ENCODE data around the gene CGNL1.
A peak's percentile ranks its signal among the peaks of the same experiment; 100 is the strongest.

Gene CGNL1

GRCh38 chr15:57373882-57374276 is 2.4 kb upstream of the CGNL1 start:
- Histone ChIP-seq H2AFZ (ENCODE audit: low read length) (no peak overlapping the region), H3K9ac (ENCODE audit: low read depth, low read length, poor library complexity) (no peak overlapping the region), H3K27me3 (ENCODE audit: control insufficient read depth in 3 of 3, insufficient read depth in 3 of 3, low read depth in 1 of 3, low read length in 3 of 3) (peaks cover 0 to 37% (median 0%) of the 10 kb centered on the region in 3 experiments), H2BK12ac (ENCODE audit: low read length) (no peak overlapping the region), H3K14ac (ENCODE audit: low read length) (no peak overlapping the region), H3K27ac (replicated peaks; ENCODE audit: low read length) (no peak overlapping the region), H2BK120ac (ENCODE audit: low read depth, low read length) (no peak overlapping the region), H3K4me2 (ENCODE audit: insufficient read depth, low read length, poor library complexity, severe bottlenecking) (no peak overlapping the region), H4K8ac (ENCODE audit: low read depth, low read length) (no peak overlapping the region), H2AK5ac (ENCODE audit: low read depth, low read length) (no peak overlapping the region), H3K4me1 (ENCODE audit: control insufficient read depth in 2 of 2, insufficient read depth in 1 of 2, low read depth in 1 of 2, low read length in 2 of 2) (peaks cover 2 to 5% of the 10 kb centered on the region in 2 donors), H3K9me3 (replicated peaks in 1 of 2; ENCODE audit: control insufficient read depth in 2 of 2, insufficient read depth in 1 of 2, low read depth in 1 of 2, low read length in 2 of 2) (no peaks in the 10 kb centered on the region), H3K23ac (ENCODE audit: low read depth, low read length, poor library complexity) (no peak overlapping the region), H2BK5ac (ENCODE audit: low read length) (no peak overlapping the region), H3K79me1 (ENCODE audit: low read depth, low read length) (no peaks in the 10 kb centered on the region), H3K36me3 (replicated peaks in 1 of 2; ENCODE audit: control insufficient read depth in 2 of 2, insufficient read depth in 2 of 2, low read length in 2 of 2) (no peaks in the 10 kb centered on the region), H4K91ac (ENCODE audit: low read depth, low read length, poor library complexity) (no peak overlapping the region), H3K18ac (ENCODE audit: low read length) (no peak overlapping the region), H3K4ac (ENCODE audit: low read length) (no peak overlapping the region), H3K4me3 (ENCODE audit: low read length in 2 of 2) (no peak overlapping the region), H2BK15ac (ENCODE audit: low read length) (no peak overlapping the region)
- no CpG with 5 or more reads among the region's 1 CpG for WGBS, 2 donors (ENCODE audit: extremely low coverage in 2 of 2, insufficient read length in 2 of 2, insufficient replicate concordance in 1 of 2)
- DNase-seq (ENCODE audit: low spot score), result no peak

GRCh38 chr15:57376696-57377477 is 582 bp downstream of the CGNL1 start:
- peak; percentile 31 for DNase-seq (ENCODE audit: low spot score)
- peak overlapping the region; percentile 94 for H3K18ac ChIP-seq (ENCODE audit: low read length)
- no peaks in the 10 kb centered on the region for H3K79me1 ChIP-seq (ENCODE audit: low read depth, low read length)
- H3K9ac ChIP-seq (ENCODE audit: low read depth, low read length, poor library complexity), result peak overlapping the region; percentile 83
- no peaks in the 10 kb centered on the region for H3K9me3 ChIP-seq (replicated peaks in 1 of 2; ENCODE audit: control insufficient read depth in 2 of 2, insufficient read depth in 1 of 2, low read depth in 1 of 2, low read length in 2 of 2)
- H3K14ac ChIP-seq (ENCODE audit: low read length), result no peak overlapping the region
- no peak overlapping the region for H2BK5ac ChIP-seq (ENCODE audit: low read length)
- no peak overlapping the region for H3K23ac ChIP-seq (ENCODE audit: low read depth, low read length, poor library complexity)
- no peak overlapping the region for H2AK5ac ChIP-seq (ENCODE audit: low read depth, low read length)
- peak overlapping the region; percentile 57 to 77 for H3K4me3 ChIP-seq (ENCODE audit: low read length in 2 of 2)
- no peak overlapping the region for H3K4ac ChIP-seq (ENCODE audit: low read length)
- no peak overlapping the region for H4K91ac ChIP-seq (ENCODE audit: low read depth, low read length, poor library complexity)
- H4K8ac ChIP-seq (ENCODE audit: low read depth, low read length), result no peak overlapping the region
- peak overlapping the region; percentile 96 for H2AFZ ChIP-seq (ENCODE audit: low read length)
- H3K4me1 ChIP-seq (ENCODE audit: control insufficient read depth in 2 of 2, insufficient read depth in 1 of 2, low read depth in 1 of 2, low read length in 2 of 2), result peaks cover 2 to 5% of the 10 kb centered on the region in 2 donors
- H3K27ac ChIP-seq (replicated peaks; ENCODE audit: low read length), result no peak overlapping the region
- H3K27me3 ChIP-seq (ENCODE audit: control insufficient read depth in 3 of 3, insufficient read depth in 3 of 3, low read depth in 1 of 3, low read length in 3 of 3), result peaks cover 0 to 31% (median 0%) of the 10 kb centered on the region in 3 experiments
- peak overlapping the region; percentile 56 for H2BK15ac ChIP-seq (ENCODE audit: low read length)
- no peak overlapping the region for H2BK120ac ChIP-seq (ENCODE audit: low read depth, low read length)
- H3K4me2 ChIP-seq (ENCODE audit: insufficient read depth, low read length, poor library complexity, severe bottlenecking), result peak overlapping the region; percentile 80
- no peaks in the 10 kb centered on the region for H3K36me3 ChIP-seq (replicated peaks in 1 of 2; ENCODE audit: control insufficient read depth in 2 of 2, insufficient read depth in 2 of 2, low read length in 2 of 2)
- no CpG with 5 or more reads among the region's 48 CpGs for WGBS, 2 donors (ENCODE audit: extremely low coverage in 2 of 2, insufficient read length in 2 of 2, insufficient replicate concordance in 1 of 2)
- no peak overlapping the region for H2BK12ac ChIP-seq (ENCODE audit: low read length)

- Histone ChIP-seq H4K8ac (ENCODE audit: low read depth, low read length) (no peak overlapping the region), H3K27ac (replicated peaks; ENCODE audit: low read length) (no peak overlapping the region), H3K14ac (ENCODE audit: low read length) (no peak overlapping the region), H3K4me1 (ENCODE audit: control insufficient read depth in 2 of 2, insufficient read depth in 1 of 2, low read depth in 1 of 2, low read length in 2 of 2) (peaks cover 8% of the 10 kb centered on the region in 2 donors), H3K4me3 (ENCODE audit: low read length in 2 of 2) (peak overlapping the region in 1 of 2 donors; percentile 57), H3K9me3 (replicated peaks in 1 of 2; ENCODE audit: control insufficient read depth in 2 of 2, insufficient read depth in 1 of 2, low read depth in 1 of 2, low read length in 2 of 2) (no peaks in the 10 kb centered on the region), H3K9ac (ENCODE audit: low read depth, low read length, poor library complexity) (no peak overlapping the region), H2AFZ (ENCODE audit: low read length) (peak overlapping the region; percentile 96), H2BK15ac (ENCODE audit: low read length) (no peak overlapping the region), H2AK5ac (ENCODE audit: low read depth, low read length) (no peak overlapping the region), H3K27me3 (ENCODE audit: control insufficient read depth in 3 of 3, insufficient read depth in 3 of 3, low read depth in 1 of 3, low read length in 3 of 3) (peaks cover 0 to 31% (median 0%) of the 10 kb centered on the region in 3 experiments), H2BK12ac (ENCODE audit: low read length) (no peak overlapping the region), H2BK120ac (ENCODE audit: low read depth, low read length) (no peak overlapping the region), H3K4ac (ENCODE audit: low read length) (no peak overlapping the region), H3K18ac (ENCODE audit: low read length) (no peak overlapping the region), H4K91ac (ENCODE audit: low read depth, low read length, poor library complexity) (no peak overlapping the region), H2BK5ac (ENCODE audit: low read length) (no peak overlapping the region), H3K4me2 (ENCODE audit: insufficient read depth, low read length, poor library complexity, severe bottlenecking) (no peak overlapping the region), H3K23ac (ENCODE audit: low read depth, low read length, poor library complexity) (no peak overlapping the region), H3K79me1 (ENCODE audit: low read depth, low read length) (no peaks in the 10 kb centered on the region), H3K36me3 (replicated peaks in 1 of 2; ENCODE audit: control insufficient read depth in 2 of 2, insufficient read depth in 2 of 2, low read length in 2 of 2) (no peaks in the 10 kb centered on the region)
- no peak for DNase-seq (ENCODE audit: low spot score)
- WGBS, 2 donors (ENCODE audit: extremely low coverage in 2 of 2, insufficient read length in 2 of 2, insufficient replicate concordance in 1 of 2), result no CpG with 5 or more reads among the region's 4 CpGs
Observed at GRCh38 chr15:57377478-57377847, 1.2 kb downstream of the CGNL1 start.

- no peak overlapping the region for H2BK15ac ChIP-seq (ENCODE audit: low read length)
- no peaks in the 10 kb centered on the region for H3K36me3 ChIP-seq (replicated peaks in 1 of 2; ENCODE audit: control insufficient read depth in 2 of 2, insufficient read depth in 2 of 2, low read length in 2 of 2)
- H3K18ac ChIP-seq (ENCODE audit: low read length), result no peak overlapping the region
- H4K91ac ChIP-seq (ENCODE audit: low read depth, low read length, poor library complexity), result no peak overlapping the region
- no peak overlapping the region for H3K9ac ChIP-seq (ENCODE audit: low read depth, low read length, poor library complexity)
- H3K23ac ChIP-seq (ENCODE audit: low read depth, low read length, poor library complexity), result no peak overlapping the region
- H2BK12ac ChIP-seq (ENCODE audit: low read length), result no peak overlapping the region
- H3K9me3 ChIP-seq (replicated peaks in 1 of 2; ENCODE audit: control insufficient read depth in 2 of 2, insufficient read depth in 1 of 2, low read depth in 1 of 2, low read length in 2 of 2), result no peaks in the 10 kb centered on the region
- H3K14ac ChIP-seq (ENCODE audit: low read length), result no peak overlapping the region
- no peak overlapping the region for H2BK5ac ChIP-seq (ENCODE audit: low read length)
- H3K4me2 ChIP-seq (ENCODE audit: insufficient read depth, low read length, poor library complexity, severe bottlenecking), result no peak overlapping the region
- no peak overlapping the region for H4K8ac ChIP-seq (ENCODE audit: low read depth, low read length)
- DNase-seq (ENCODE audit: low spot score), result no peak
- peaks cover 0 to 22% (median 0%) of the 10 kb centered on the region in 3 experiments for H3K27me3 ChIP-seq (ENCODE audit: control insufficient read depth in 3 of 3, insufficient read depth in 3 of 3, low read depth in 1 of 3, low read length in 3 of 3)
- no peak overlapping the region for H3K4ac ChIP-seq (ENCODE audit: low read length)
- no peak overlapping the region for H3K4me3 ChIP-seq (ENCODE audit: low read length in 2 of 2)
- H2BK120ac ChIP-seq (ENCODE audit: low read depth, low read length), result no peak overlapping the region
- no peak overlapping the region for H2AK5ac ChIP-seq (ENCODE audit: low read depth, low read length)
- H3K27ac ChIP-seq (replicated peaks; ENCODE audit: low read length), result no peak overlapping the region
- WGBS, 2 donors (ENCODE audit: extremely low coverage in 2 of 2, insufficient read length in 2 of 2, insufficient replicate concordance in 1 of 2), result no CpG with 5 or more reads among the region's 3 CpGs
- no peaks in the 10 kb centered on the region for H3K79me1 ChIP-seq (ENCODE audit: low read depth, low read length)
- no peak overlapping the region for H2AFZ ChIP-seq (ENCODE audit: low read length)
- H3K4me1 ChIP-seq (ENCODE audit: control insufficient read depth in 2 of 2, insufficient read depth in 1 of 2, low read depth in 1 of 2, low read length in 2 of 2), result peaks cover 10 to 11% of the 10 kb centered on the region in 2 donors
Observed at GRCh38 chr15:57379487-57379886, 3.2 kb downstream of the CGNL1 start.
